Heart left ventricle (tissue), 13 donors: Measurements from ENCODE around the gene HS3ST2.
"Not testable (repeated sequence)": the region's sequence is repeated elsewhere in the genome, so short reads cannot be mapped to it uniquely, and the experiment has no call there.

ENCODE experiments used
- CTCF ChIP-seq, 12 donors: fragments of 200-600 bp; sonication (generic) in 4 of 12; IDR thresholded peaks; one replicate each; pipeline versions ENCODE4 v1.5.0 to v1.8.0; 2018 to 2022; ENCODE audit warnings: antibody characterized with exemption in 12 of 12, mild to moderate bottlenecking in 5 of 12
- POLR2A ChIP-seq, 2 donors: fragments of 450-650 bp; IDR thresholded peaks; one replicate each; pipeline ENCODE4 v1.6.1; 2017; ENCODE audit warnings: antibody characterized with exemption in 2 of 2, mild to moderate bottlenecking in 2 of 2, moderate library complexity in 2 of 2
- donor health status: ischemic (EF 13 %, LVEDD 7.1; RV severe dilation, severe dysfunction).
- donor health status: DM: no; HTN: yes; CAD: no.
- donor health status: DM: no; HTN: no; CAD: no.
- donor health status: ischemic (EF 25% LVEDD 6.9; RV normal size, moderate dysfunction).
- donor health status: ischemic (EF 25% LVEDD 5.7; RV mildly dilated, moderate dysfunction).
- donor health status: ischemic (EF 35%, LVEDD 5.7; RV mildly dilated, moderate dysfunction).
- donor health status: nonischemic (EF 11% LVEDD 7.7; RV severe dilation, severe dysfunction).
- donor health status: DM: yes; HTN: yes; CAD: no.
- donor health status: PGD.
- donor health status: ischemic (EF 29% LVEDD 5.4; RV normal size, mild dysfunction).
- donor health status: nonischemic (EF 23%, LVEDD 6.1; RV moderate dilation, normal function).

- not testable (repeated sequence) for TF ChIP-seq CTCF, POLR2A (IDR thresholded peaks at IDR 0.05)
Observed at GRCh38 chr16:22899567-22899966, 85.6 kb downstream of the HS3ST2 start.
